HFF-Myc (cell line): ENCODE measurements around the gene FAM90A1.
"Not testable (repeated sequence)": the region's sequence is repeated elsewhere in the genome, so short reads cannot be mapped to it uniquely, and the experiment has no call there.

Experiments used
- DNase-seq: peaks from one replicate; pipeline ENCODE4 v3.0.0-alpha.2; 2011; ENCODE audit warnings: low read depth; ENCODE audit errors: extremely low read depth
- H3K4me3 ChIP-seq: replicated peaks from 2 replicates; pipeline ENCODE4 v1.5.1; 2011; ENCODE audit warnings: low read depth, mild to moderate bottlenecking, control low read depth, low read length

FAM90A1 gene

GRCh38 chr12:8226992-8227731 is at the start of gene FAM90A1:
FAM90A1 (minus strand) TSS chr12:8227618; CDS start chr12:8224832, 2,786 bp downstream.
- H3K4me3 ChIP-seq, result peak within 1 kb of the TSS; percentile 44
- not testable (repeated sequence) for DNase-seq

GRCh38 chr12:8276397-8276796 is 49.0 kb upstream of the FAM90A1 start:
- DNase-seq, H3K4me3 ChIP-seq: not testable (repeated sequence)

GRCh38 chr12:8266706-8267105 is 39.3 kb upstream of the FAM90A1 start:
- not testable (repeated sequence) for DNase-seq, H3K4me3 ChIP-seq

DNA sequence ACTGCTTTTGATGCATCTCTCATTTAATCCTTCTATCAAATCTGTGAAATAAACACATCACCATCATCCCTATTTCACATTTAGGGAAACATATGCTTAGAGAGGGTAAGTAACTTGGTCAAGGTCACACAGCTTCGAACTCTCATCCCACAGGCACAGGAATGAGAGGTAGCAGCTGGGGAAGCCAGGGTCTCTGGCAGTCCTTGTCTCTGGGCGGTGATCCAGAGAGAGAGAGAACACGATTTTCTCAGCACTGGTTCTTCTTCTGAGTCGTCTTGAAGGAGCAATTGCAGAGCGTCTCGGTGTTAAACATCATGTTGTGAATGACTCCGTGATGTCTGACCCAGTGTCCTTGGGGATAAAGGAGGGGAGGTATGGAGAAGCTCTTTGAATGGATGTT is 36.8 kb upstream of the FAM90A1 start:
- DNase-seq, H3K4me3 ChIP-seq: not testable (repeated sequence)

DNA sequence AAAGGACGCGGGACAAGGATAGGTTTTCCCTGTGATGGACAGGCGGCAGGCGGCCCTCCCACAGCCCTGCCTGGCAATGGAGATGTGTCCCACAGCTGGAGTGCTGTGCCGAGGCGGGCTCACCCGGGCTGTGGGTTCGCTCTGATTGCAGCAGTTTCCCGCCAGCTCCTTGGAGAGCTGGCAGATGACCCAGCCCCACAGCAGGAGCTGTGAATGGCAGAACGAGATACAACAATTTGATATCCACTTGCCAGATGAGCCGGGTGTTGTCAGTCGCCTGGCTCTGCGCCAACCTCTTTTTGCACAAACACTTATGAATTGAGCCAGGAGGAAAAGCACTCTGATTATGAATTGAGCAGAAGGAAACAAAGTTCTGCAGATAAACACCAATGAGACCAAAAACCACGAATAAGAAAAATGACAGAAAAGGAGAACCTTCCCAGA is 33.7 kb upstream of the FAM90A1 start:
- H3K4me3 ChIP-seq, DNase-seq: not testable (repeated sequence)

DNA sequence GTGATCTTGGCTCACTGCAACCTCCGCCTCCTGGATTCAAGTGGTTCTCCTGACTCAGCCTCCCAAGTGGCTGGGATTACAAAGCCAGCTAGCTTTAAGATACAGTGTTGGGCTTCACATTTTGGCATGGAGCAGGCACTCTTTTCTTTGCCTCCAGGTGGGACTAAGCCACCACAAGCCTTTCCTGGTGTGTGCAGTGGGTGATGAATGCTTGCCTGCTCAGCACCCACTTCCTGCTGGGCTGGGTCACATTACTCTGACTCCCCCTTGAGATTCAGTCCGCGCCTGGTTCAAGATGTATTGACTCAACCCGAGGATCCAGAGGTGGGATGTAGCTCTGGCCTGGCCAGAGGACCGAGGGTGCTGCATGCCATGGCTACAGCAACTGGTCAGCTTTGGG is 28.9 kb upstream of the FAM90A1 start:
- DNase-seq, H3K4me3 ChIP-seq: not testable (repeated sequence)

GRCh38 chr12:8254705-8255104 is 27.3 kb upstream of the FAM90A1 start:
- not testable (repeated sequence) for H3K4me3 ChIP-seq, DNase-seq

GRCh38 chr12:8252056-8252818 is 24.8 kb upstream of the FAM90A1 start:
- DNase-seq, result not testable (repeated sequence)

GRCh38 chr12:8251616-8252015 is 24.2 kb upstream of the FAM90A1 start:
- H3K4me3 ChIP-seq, DNase-seq: not testable (repeated sequence)

More at GRCh38 chr12:8252056-8252818, 24.8 kb upstream of the FAM90A1 start:
- not testable (repeated sequence) for H3K4me3 ChIP-seq

DNA sequence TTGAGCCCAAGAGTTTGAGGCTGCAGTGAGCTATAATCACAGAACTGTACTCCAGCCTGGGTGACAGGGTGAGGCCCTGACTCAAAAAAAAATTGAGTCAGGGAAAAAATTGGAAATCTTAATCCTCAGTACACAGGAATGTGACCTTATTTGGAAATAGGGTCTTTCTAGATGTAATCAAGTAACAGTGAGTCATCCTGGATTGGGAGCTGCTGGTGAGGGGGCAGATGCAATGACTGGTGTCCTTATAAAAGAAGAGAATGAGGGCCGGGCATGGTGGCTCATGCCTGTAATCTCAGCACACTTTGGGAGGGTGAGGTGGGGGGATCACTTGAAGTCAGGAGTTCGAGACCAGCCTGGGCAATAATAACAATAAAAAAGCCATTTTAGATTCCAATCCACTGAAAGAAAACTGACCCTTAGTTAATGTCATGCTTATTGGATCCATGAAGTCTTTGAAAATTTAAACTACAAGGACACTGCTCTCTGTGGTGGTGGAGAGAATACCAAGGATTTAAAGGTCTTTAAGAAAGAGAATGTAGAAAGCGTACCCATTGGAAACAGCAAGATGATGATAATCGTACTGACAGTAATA is 19.6 kb upstream of the FAM90A1 start:
- H3K4me3 ChIP-seq, result not testable (repeated sequence)
- DNase-seq, result peak; percentile 44

DNA sequence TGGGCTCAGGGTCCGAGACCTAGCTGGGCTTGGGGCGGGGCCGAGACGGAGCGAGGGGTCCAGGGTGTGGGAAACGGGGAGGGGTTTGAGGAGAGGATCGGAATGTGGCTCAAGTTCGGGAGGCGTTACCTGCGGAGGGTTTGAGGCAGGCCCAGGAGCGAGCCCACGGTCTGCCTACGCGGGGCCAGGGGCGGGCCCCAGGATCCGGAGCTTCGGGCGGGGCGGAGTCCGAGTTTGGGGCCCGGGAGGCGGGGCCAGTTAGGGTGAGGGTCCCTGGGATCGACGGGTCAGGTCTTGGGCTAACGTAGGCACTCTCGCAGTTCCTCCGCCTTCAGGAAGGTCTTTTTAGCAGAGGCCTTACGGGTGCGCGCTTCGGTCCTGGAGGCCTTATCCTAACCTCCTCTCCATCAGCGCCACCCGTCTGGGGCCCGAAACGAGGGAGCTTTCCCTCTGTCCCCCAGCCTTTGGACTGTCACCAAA is 16.3 kb upstream of the FAM90A1 start:
- DNase-seq, result not testable (repeated sequence)
- H3K4me3 ChIP-seq, result peak overlapping the region; percentile 49

GRCh38 chr12:8242880-8243681 is 15.7 kb upstream of the FAM90A1 start:
- peak; percentile 73 for DNase-seq

GRCh38 chr12:8242622-8242879 is 15.1 kb upstream of the FAM90A1 start:
- H3K4me3 ChIP-seq, result peak overlapping the region; percentile 66
- not testable (repeated sequence) for DNase-seq

More at GRCh38 chr12:8242880-8243681, 15.7 kb upstream of the FAM90A1 start:
- peak overlapping the region; percentile 66 for H3K4me3 ChIP-seq

DNA sequence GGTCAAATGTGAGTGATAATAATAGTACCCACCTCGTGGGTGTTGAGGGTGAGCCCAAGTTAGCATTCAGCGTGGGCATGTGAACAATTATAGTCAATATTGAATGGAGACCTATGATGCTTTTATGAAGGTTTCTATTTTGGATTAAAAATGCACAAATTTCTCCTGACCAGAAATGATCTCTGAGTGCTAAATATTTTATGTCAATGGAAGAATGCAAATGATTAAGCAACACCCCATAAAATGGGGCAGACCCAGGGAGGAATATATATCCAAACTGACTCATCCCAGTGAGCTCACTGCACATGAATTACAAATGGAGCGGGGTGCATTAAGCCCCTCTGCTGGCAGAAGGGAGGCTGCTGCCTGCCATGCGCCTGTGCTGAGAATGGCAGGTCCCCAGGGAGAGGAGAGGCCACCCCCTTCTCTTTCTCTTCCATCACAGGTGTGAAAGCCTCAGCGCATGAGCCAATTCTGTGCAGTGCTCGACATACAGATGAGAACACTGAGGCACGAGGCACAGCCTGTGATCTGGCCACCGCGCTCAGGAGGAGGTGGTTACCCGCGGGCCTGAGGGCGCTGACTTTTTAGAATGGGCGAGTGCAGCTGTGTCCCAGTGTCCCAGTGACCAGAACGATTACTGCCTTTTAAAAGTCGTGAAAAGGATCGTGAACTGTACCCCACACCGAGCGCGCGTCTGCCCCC is 14.7 kb upstream of the FAM90A1 start:
- H3K4me3 ChIP-seq, result peak overlapping the region; percentile 66
- DNase-seq, result peak; percentile 5

- not testable (repeated sequence) for DNase-seq, H3K4me3 ChIP-seq
Observed at GRCh38 chr12:8240340-8241114, 13.1 kb upstream of the FAM90A1 start.

DNA sequence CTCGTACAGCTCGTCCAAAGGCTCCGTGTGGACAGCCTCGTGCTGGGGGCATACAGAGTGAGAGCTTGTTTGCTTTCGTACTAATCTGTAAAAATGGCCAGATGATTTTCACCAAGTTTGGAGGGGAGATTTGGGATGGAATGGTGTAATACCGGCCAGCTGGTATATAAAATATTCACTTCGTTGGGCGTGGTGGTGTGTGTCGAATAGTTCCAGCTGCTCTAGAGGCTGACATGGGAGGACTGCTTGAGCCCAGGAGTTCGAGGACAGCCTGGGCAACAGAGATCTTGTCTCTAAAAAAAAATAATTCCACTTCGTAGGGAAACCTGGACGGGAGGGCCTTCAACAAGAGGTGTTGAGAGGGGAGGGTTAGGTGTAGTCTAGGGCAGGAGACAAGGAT is 9.6 kb upstream of the FAM90A1 start:
- not testable (repeated sequence) for H3K4me3 ChIP-seq, DNase-seq
